Measurements from ENCODE around the gene ARPC4.
A peak's percentile ranks its signal among the peaks of the same experiment; 100 is the strongest.
"Not testable (repeated sequence)": the region's sequence is repeated elsewhere in the genome, so short reads cannot be mapped to it uniquely, and the experiment has no call there.

ARPC4 gene

GRCh38 chr3:9848860-9849259 is 56.0 kb downstream of the ARPC4 start:
- H3K4me3 ChIP-seq (replicated peaks; ENCODE audit: low read depth, low read length), result not testable (repeated sequence)
- TF ChIP-seq, protein P1, sequence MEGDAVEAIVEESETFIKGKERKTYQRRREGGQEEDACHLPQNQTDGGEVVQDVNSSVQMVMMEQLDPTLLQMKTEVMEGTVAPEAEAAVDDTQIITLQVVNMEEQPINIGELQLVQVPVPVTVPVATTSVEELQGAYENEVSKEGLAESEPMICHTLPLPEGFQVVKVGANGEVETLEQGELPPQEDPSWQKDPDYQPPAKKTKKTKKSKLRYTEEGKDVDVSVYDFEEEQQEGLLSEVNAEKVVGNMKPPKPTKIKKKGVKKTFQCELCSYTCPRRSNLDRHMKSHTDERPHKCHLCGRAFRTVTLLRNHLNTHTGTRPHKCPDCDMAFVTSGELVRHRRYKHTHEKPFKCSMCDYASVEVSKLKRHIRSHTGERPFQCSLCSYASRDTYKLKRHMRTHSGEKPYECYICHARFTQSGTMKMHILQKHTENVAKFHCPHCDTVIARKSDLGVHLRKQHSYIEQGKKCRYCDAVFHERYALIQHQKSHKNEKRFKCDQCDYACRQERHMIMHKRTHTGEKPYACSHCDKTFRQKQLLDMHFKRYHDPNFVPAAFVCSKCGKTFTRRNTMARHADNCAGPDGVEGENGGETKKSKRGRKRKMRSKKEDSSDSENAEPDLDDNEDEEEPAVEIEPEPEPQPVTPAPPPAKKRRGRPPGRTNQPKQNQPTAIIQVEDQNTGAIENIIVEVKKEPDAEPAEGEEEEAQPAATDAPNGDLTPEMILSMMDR (IDR thresholded peaks at IDR 0.05; ENCODE audit: low read length, missing control alignments), result peak; percentile 44
- DNase-seq (ENCODE audit: low read depth), result peak; percentile 62

DNA sequence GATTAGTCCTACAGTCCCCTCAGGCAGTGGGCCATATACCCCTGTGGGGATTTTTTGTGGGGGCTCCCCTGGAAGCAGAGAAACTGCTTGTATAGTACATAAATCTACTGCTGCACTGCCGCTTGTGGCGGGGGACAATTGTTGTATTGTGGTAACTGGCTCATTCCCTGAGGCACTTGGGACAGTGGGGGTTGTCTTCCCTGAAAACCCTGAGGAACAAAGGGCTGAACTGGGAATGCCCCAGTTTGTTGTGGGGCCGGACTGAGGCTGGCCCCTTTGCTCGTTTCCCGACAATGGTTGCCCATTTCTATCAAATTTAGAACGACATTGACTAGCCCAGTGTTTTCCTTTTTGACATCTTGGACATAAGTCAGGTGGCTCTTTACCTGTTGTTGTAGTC is 58.5 kb downstream of the ARPC4 start:
- not testable (repeated sequence) for DNase-seq (ENCODE audit: low read depth); H3K4me3 ChIP-seq (replicated peaks; ENCODE audit: low read depth, low read length)

GRCh38 chr3:9851926-9852325 is 59.0 kb downstream of the ARPC4 start:
- H3K4me3 ChIP-seq (replicated peaks; ENCODE audit: low read depth, low read length), result not testable (repeated sequence)
- DNase-seq (ENCODE audit: low read depth), result peak; percentile 25

GRCh38 chr3:9852528-9852927 is 59.6 kb downstream of the ARPC4 start:
- H3K4me3 ChIP-seq (replicated peaks; ENCODE audit: low read depth, low read length), result no peak overlapping the region
- DNase-seq (ENCODE audit: low read depth), result no peak
- TF ChIP-seq, protein P1 (IDR thresholded peaks at IDR 0.05; ENCODE audit: low read length, missing control alignments), result no peak

DNA sequence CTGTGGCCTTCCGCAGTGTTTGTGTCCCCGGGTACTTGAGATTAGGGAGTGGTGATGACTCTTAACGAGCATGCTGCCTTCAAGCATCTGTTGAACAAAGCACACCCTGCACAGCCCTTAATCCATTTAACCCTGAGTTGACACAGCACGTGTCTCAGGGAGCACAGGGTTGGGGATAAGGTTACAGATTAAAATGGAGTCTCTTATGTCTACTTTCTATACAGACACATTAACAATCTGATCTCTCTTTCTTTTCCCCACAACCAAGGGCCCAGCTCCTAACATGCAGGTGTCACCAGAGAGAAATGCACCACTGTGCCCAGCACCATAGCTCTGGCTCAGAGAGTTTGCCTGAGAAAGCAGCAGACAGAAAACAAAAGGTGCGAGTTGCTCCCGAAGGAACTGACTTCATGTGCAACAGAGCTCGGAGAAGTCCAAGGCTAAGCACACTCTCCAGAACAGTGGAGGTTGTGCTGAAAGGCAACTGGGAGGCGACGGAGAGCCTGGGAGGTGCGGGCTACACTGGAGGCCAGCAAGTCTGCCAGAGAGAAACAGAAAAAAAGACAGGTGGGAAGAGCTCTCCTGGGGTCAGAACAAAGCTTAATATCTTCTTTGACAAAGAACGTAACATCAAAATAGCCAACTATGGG is 61.5 kb downstream of the ARPC4 start:
- not testable (repeated sequence) for H3K4me3 ChIP-seq (replicated peaks; ENCODE audit: low read depth, low read length); DNase-seq (ENCODE audit: low read depth)

DNA sequence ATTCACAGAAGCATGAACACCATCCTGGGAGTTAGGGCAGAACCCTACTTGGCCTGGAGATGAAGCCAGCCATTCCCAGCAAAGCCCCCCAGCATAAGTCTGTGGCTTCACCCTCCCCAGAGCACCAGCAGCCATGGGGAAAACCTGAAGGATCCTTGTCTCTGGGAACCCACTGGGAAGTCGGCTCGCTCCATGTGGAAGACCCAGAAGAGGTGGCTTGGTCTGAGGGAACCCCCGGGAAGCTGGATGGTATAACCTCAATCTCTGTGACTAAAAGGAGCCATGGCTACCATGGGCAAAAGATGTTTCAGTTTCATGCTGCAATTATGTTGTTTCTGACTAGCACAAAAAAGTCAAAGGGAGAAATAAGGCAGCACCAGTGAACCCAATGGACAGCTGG is 62.7 kb downstream of the ARPC4 start:
- DNase-seq (ENCODE audit: low read depth), result no peak
- H3K4me3 ChIP-seq (replicated peaks; ENCODE audit: low read depth, low read length), result no peak overlapping the region
- TF ChIP-seq, protein P1 (IDR thresholded peaks at IDR 0.05; ENCODE audit: low read length, missing control alignments), result no peak
